ENCODE results near the gene GFRA4.

GFRA4 gene

DNA sequence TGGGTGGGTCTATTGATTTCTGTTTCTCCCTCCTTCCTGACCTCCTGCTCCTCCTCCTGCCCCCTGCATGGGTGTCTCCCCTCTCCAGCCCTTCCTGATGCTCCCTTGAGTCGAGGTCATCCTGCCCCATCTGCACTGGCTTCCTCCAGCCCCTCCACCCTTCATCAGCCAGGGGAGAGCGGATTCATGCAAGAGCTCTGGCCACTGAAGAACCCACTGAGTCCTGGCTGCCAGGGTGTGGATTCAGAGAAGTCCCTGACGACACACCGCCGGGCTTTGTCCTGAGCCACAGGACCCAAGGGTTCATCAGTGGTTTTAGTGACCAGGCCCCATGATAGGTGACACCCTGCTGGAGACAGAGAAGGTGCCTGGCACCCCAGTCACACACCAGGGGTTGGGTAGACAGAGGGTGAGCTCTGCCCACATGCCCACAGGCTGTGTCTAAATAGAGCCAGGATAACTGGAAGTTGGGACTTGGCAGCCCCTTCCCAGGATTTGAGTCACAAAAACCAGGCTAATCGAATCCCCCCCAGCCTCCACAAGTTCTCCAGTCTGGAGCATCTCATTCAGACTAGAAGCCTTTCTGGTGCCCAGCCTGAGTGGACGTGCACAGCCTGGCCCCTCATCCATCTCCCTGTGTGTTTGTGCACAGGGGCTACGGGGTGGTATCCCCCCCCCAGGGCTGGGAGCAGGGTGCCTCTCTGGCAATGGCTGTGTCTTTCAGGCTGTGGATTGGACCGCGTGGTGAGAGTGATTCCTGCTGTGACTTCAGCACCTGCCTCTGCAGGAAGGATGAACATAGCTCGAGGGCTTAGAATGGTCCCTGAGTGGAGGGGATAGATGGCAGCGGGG, 1.2 kb downstream of the GFRA4 start:
- H3K4me3 ChIP-seq: no peak overlapping the region
- no peak overlapping the region for H3K9ac ChIP-seq (ENCODE audit: insufficient read length)
- no peak for DNase-seq (ENCODE audit: low read depth, low spot score)
- no peaks in the 10 kb centered on the region for H3K9me3 ChIP-seq (ENCODE audit: low read depth, low read length)
- no peak for TF ChIP-seq POLR2AphosphoS5 (IDR thresholded peaks at IDR 0.05; ENCODE audit: borderline replicate concordance, low read depth, low read length)
- no peak for TF ChIP-seq FOXP2 (optimal IDR thresholded peaks at IDR 0.05; ENCODE audit: control extremely low read depth, extremely low read length, insufficient read depth)
- no peak for TF ChIP-seq EZH2 (IDR thresholded peaks at IDR 0.05)
- no peaks in the 10 kb centered on the region for H3K36me3 ChIP-seq (ENCODE audit: insufficient read depth, low read length)
- H3K27ac ChIP-seq: no peak overlapping the region

DNA sequence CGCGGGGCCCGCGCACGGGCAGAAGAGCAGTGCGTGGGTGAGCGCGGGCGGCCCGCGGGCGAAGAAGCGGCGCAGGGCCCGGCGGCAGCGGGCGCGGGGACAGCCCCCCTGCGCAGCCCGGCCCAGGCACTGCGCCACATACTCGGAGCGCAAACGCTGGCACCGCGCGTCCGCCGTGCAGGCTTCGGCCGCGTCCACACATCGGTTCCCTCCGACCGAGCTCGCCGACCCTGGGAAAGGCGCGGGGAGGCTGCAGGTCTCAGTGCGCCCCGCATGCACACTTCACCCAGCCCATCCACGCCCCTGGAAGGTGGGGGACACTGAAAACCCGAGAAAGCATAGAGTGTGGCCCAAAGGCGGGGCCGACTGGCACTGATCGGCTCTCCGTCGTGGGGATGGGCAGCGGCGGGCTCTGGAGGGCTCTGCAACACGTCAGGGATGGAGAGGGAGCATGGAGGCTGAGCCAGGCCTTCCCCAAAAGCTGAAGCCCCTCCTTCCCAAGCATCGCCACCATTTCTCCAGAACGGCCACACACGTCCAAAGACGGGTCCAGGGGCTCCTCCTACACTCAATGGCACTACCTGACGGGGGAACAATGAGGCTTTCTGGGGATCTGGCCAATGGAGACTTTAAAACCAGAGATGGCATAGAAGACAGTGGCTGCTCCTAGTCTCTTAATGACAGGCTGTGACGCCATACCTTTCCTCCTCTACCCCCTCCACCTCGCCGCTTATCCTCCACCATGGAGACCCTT, 2.0 kb downstream of the GFRA4 start:
- H3K4me3 ChIP-seq: peak overlapping the region; percentile 55

DNA sequence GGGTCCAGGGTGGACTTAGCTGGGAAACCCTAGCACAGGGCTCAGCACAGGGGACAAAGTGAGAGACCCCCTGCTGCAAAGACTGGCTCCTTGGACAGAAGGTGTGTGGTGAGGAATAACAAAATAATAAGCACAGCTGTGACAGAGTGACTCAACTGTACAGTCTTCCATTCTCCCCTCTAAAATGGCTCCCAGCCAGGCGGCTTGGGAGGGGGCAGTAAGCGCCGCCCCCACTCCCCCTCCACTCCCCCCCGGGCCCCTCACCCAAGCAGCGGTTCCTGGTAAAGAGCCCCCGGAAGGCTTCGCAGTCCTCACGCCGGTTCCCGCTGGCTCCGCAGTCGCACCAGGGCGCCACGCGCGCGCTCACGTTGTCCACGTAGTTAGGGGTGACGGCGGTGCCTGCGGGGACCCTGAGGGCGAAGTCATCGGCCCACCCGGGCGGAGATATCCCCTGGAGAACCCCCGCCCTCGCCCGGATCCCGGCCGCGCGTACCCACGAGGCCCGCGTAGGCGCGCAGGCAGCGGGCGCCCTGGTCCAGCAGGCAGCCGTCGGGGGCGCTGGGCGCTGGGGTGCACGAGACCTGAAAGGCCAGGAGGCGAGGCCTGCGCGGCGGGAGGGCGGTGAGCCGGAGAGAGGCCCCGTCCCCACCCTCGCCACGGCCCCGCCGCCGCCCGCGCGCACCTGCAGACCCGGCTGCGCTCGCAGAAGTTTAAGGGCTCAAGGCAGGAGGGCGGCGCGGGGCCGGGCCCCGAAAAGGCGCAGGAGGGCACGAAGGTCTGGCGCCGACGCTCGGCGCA, 2.7 kb downstream of the GFRA4 start:
- DNase-seq (ENCODE audit: low read depth, low spot score): no peak
- TF ChIP-seq EZH2 (IDR thresholded peaks at IDR 0.05) (no peak), FOXP2 (optimal IDR thresholded peaks at IDR 0.05; ENCODE audit: control extremely low read depth, extremely low read length, insufficient read depth) (no peak), POLR2AphosphoS5 (IDR thresholded peaks at IDR 0.05; ENCODE audit: borderline replicate concordance, low read depth, low read length) (no peak)
- no peaks in the 10 kb centered on the region for H3K36me3 ChIP-seq (ENCODE audit: insufficient read depth, low read length)
- H3K9ac ChIP-seq (ENCODE audit: insufficient read length): no peak overlapping the region
- peak overlapping the region; percentile 55 for H3K4me3 ChIP-seq
- no peaks in the 10 kb centered on the region for H3K9me3 ChIP-seq (ENCODE audit: low read depth, low read length)
- no peak overlapping the region for H3K27ac ChIP-seq

More for the DNA sequence above, 2.0 kb downstream of the GFRA4 start:
- DNase-seq (ENCODE audit: low read depth, low spot score): no peak
- Histone ChIP-seq H3K9ac (ENCODE audit: insufficient read length) (no peak overlapping the region), H3K9me3 (ENCODE audit: low read depth, low read length) (no peaks in the 10 kb centered on the region), H3K36me3 (ENCODE audit: insufficient read depth, low read length) (no peaks in the 10 kb centered on the region), H3K27ac (no peak overlapping the region)
- TF ChIP-seq EZH2 (IDR thresholded peaks at IDR 0.05) (no peak), FOXP2 (optimal IDR thresholded peaks at IDR 0.05; ENCODE audit: control extremely low read depth, extremely low read length, insufficient read depth) (no peak), POLR2AphosphoS5 (IDR thresholded peaks at IDR 0.05; ENCODE audit: borderline replicate concordance, low read depth, low read length) (no peak)

GRCh38 chr20:3659492-3660261, 3.5 kb downstream of the GFRA4 start:
- Histone ChIP-seq H3K36me3 (ENCODE audit: insufficient read depth, low read length) (no peaks in the 10 kb centered on the region), H3K9ac (ENCODE audit: insufficient read length) (no peak overlapping the region), H3K27ac (no peak overlapping the region), H3K4me3 (peak overlapping the region; percentile 55), H3K9me3 (ENCODE audit: low read depth, low read length) (no peaks in the 10 kb centered on the region)
- no peak for DNase-seq (ENCODE audit: low read depth, low spot score)
- TF ChIP-seq POLR2AphosphoS5 (IDR thresholded peaks at IDR 0.05; ENCODE audit: borderline replicate concordance, low read depth, low read length) (no peak), EZH2 (IDR thresholded peaks at IDR 0.05) (no peak), FOXP2 (optimal IDR thresholded peaks at IDR 0.05; ENCODE audit: control extremely low read depth, extremely low read length, insufficient read depth) (no peak)

DNA sequence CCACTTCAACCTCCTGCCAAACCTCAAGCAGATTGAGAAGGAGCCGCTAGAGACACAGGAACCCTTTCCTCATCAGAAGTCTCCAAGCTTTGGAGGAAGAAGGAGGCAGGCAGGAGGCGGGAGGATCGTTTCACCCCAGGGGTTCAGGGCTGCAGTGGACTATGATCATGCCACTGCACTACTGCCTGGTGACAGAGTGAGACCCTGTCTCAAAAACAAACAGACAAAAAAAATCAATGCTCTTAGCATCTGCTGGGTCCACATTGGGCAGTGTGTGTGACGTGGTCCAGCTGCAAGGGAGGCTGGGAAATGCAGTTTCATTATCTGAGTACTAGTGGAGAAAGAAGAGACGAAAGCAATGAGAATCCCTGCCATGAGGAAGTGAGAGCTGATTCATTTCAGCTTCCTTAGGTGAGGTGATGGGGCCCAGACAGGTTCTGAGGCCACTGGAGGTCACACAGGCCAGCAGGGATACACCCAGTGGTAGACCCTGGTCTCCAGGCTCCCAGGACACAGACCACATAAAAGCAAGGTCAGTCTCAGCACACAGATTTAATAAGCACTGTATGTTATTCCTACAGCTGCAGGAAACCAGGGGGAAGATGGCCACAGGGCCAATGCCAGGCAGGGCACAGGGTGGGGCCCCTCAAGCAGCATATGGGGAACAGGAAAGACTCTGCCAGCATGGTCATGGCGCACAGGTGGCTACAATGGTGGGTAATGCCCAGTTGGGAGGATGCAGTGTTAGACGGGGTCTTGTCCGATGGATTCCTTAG, 4.3 kb downstream of the GFRA4 start:
- no peak overlapping the region for H3K4me3 ChIP-seq
- no peak for DNase-seq (ENCODE audit: low read depth, low spot score)
- no peaks in the 10 kb centered on the region for H3K36me3 ChIP-seq (ENCODE audit: insufficient read depth, low read length)
- H3K27ac ChIP-seq: no peak overlapping the region
- no peak overlapping the region for H3K9ac ChIP-seq (ENCODE audit: insufficient read length)
- TF ChIP-seq EZH2 (IDR thresholded peaks at IDR 0.05) (no peak), FOXP2 (optimal IDR thresholded peaks at IDR 0.05; ENCODE audit: control extremely low read depth, extremely low read length, insufficient read depth) (no peak), POLR2AphosphoS5 (IDR thresholded peaks at IDR 0.05; ENCODE audit: borderline replicate concordance, low read depth, low read length) (no peak)
- H3K9me3 ChIP-seq (ENCODE audit: low read depth, low read length): no peaks in the 10 kb centered on the region

GRCh38 chr20:3658019-3658715, 5.0 kb downstream of the GFRA4 start:
- TF ChIP-seq FOXP2 (optimal IDR thresholded peaks at IDR 0.05; ENCODE audit: control extremely low read depth, extremely low read length, insufficient read depth) (no peak), POLR2AphosphoS5 (IDR thresholded peaks at IDR 0.05; ENCODE audit: borderline replicate concordance, low read depth, low read length) (no peak), EZH2 (IDR thresholded peaks at IDR 0.05) (no peak)
- no peaks in the 10 kb centered on the region for H3K9me3 ChIP-seq (ENCODE audit: low read depth, low read length)
- H3K9ac ChIP-seq (ENCODE audit: insufficient read length): no peak overlapping the region
- no peak for DNase-seq (ENCODE audit: low read depth, low spot score)
- H3K36me3 ChIP-seq (ENCODE audit: insufficient read depth, low read length): no peaks in the 10 kb centered on the region
- H3K4me3 ChIP-seq: no peak overlapping the region
- H3K27ac ChIP-seq: no peak overlapping the region

DNA sequence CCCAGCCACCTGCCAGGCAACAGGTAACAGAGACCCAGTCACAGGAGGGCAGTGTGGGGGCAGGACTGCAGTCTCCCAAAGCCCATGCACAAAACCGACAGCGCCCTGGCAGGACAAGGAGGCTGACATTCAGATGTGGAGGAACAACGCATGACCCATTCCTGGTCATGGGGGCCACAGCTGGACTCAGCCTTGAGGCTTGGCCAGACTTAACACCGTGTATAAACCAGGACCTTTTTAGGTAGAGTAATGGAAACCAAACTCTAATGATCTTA, 8.1 kb downstream of the GFRA4 start:
- TF ChIP-seq POLR2AphosphoS5 (IDR thresholded peaks at IDR 0.05; ENCODE audit: borderline replicate concordance, low read depth, low read length) (no peak), EZH2 (IDR thresholded peaks at IDR 0.05) (no peak), FOXP2 (optimal IDR thresholded peaks at IDR 0.05; ENCODE audit: control extremely low read depth, extremely low read length, insufficient read depth) (no peak)
- Histone ChIP-seq H3K9me3 (ENCODE audit: low read depth, low read length) (no peaks in the 10 kb centered on the region), H3K9ac (ENCODE audit: insufficient read length) (no peak overlapping the region), H3K4me3 (no peak overlapping the region), H3K27ac (no peak overlapping the region), H3K36me3 (ENCODE audit: insufficient read depth, low read length) (no peaks in the 10 kb centered on the region)
- DNase-seq (ENCODE audit: low read depth, low spot score): no peak

Data from SK-N-MC (cell line).